GM21723 (cell line): Measurements from ENCODE around the gene ENKD1.
A peak's percentile ranks its signal among the peaks of the same experiment; 100 is the strongest.

Experiments used
- ATAC-seq: cut with Tn5 transposase; IDR thresholded peaks from one replicate; pipeline ENCODE4 v1.9.1; 2021; ENCODE audit warnings: mild to moderate bottlenecking, moderate library complexity; ENCODE audit not compliant: unreplicated experiment

The ENKD1 gene

DNA sequence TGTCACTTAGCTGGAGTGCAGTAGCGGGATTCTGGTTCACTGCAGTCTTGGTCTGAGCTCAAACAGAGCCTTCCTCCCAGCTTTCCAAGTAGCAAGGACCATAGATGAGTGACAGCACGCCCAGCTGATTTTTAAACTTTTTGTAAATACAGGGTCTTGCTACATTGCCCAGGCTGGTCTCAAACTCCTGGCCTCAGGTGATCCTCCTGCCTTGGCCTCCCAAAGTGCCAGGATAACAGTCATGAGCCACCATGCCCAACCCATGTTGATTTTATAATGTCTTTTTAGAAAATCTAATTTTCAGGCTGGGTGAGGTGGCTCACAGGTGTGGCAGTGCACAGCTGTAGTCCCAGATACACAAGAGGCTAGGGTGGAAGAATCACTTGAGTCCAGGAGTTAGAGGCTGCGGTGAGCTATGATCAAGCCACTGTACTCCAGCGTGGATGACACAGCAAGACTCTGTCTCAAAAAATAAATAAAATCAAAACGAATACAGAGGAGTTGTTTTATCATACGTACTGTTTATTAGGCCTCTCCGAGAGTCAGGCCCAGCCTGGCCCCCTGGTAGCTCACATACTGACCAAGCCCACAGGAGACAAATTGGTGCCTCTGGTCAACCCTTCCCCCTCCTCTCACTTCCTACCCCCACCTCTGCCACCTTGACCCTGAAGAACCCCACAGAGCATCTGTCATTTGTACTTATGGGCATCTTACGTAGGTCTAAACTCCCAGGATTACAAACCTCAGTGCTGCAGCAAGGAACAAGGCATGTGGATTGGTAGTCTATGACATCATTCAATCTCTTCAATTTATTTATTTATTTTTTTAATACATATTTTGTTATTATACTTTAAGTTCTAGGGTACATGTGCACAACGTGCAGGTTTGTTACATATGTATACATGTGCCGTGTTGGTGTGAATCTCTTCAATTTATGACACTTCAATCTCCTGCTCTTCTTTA is 13.7 kb upstream of the ENKD1 start:
- no peak for ATAC-seq

DNA sequence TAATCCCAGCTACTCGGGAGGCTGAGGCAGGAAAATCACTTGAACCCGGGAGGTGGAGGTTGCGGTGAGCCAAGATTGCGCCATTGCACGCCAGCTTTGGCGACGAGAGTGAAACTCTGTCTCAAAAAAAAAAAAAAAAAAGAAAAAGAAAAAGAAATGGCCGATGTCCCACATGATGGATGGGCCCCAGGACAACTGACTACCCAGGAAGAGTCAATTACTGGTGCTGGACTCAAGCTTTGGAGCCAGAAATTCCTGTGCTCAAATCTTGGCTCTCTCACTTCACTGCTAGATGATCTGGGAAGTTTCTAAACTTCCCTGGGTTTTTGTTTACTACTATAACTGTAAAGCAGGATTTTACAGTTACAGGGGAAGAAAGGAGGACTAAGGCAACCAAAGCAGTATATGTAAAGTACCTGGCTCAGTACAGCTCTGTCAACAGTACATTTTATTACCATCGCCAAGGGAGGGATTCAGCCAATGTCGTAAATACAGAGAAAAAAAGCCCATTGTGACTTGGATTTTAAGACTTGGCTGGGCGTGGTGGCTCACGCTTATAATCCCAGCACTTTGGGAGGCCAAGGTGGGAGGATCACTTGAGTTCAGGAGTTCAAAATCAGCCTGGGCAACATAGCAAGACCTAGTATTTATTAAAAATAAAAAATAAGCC is 11.9 kb upstream of the ENKD1 start:
- ATAC-seq = no peak

DNA sequence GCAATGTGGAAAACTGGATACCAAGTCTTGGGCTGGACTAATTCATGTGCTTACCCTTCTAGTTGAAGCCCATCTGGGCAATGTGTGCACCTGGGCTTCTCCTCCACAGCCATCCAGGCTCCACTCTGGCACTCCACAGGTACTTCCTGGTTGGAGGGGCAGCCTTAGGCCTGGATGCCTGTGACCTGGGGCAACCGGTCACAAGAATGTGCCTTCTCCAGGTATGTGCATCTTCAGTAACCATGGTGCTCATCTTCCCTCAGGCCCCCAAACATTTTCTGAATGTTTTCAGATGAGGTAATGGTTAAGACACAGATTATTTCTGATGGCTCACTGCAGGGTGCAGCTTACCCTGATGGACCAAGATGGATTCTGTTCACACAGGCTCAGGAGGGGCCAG is 11.2 kb upstream of the ENKD1 start:
- no peak for ATAC-seq

DNA sequence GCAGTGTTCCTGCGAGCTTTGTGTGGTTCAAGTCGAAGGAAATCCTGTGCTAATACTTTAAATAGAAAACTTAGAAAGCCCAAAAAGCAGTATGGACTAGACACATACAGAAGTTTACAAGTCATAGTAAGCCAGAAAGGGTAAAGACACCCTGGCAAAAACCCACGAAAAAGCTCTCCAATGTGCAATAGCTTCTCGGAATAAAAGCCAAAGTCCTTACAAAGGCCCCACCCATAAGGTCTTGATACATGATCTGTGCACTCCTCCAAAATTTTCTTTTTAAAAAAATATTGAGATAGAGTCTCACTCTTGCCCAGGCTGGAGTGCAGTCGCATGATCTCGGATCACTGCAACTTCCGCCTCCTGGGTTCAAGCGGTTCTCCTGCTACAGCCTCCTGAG is 10.4 kb upstream of the ENKD1 start:
- no peak for ATAC-seq

DNA sequence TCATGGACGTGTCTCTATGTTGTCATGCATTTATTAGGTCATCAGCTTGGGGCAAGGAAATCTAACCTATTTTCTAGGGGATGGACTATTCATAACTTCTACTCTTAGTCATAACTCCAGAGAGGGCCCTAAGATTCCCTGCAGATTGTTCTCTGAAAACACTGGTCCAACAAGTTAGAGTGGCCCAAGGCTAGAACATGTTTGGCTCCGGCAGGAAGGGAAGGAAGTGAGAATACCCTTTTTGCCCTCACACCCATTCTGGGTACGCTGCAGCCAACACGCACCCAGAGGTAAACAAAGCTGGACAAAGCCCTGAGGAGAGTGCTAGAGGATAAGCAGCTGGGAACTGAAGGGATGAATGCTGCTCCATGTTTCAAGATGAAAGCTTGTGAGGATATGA is 10.0 kb upstream of the ENKD1 start:
- ATAC-seq = no peak

DNA sequence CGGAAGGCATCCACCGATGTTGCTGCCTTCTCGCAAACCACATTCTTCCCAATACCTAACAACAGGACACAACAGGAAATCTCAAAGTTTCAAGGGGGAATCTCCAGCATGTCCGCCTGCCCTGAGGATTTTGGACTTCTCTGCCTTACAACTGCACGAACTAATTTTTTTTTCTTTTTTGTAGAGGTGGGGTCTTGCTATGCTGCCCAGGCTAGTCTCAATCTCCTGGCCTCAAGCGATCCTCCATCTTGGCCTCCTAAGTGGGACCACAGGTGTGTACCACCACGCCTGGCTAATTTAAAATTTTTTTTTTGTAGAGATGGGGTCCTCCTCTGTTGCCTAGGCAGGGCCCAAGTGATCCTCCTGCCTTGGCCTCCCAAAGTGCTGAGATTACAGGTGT is 9.4 kb upstream of the ENKD1 start:
- no peak for ATAC-seq

DNA sequence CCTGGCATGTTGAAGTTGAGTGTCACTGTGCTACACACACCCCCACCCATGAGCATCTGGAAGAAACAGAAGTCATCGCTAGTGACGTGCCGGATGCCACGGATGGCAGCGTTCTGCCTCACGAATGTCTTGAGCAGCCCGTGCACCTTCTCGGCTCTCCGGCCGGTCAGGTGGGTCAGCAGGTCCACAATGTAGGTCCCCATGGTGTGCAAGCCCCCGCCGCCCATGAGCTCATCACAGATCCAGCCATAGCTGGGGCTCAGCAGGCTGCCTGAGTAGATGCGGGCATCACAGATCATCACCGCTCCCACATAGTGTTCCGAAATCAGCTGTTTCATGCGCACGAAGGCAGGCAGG is 9.0 kb upstream of the ENKD1 start:
- no peak for ATAC-seq

DNA sequence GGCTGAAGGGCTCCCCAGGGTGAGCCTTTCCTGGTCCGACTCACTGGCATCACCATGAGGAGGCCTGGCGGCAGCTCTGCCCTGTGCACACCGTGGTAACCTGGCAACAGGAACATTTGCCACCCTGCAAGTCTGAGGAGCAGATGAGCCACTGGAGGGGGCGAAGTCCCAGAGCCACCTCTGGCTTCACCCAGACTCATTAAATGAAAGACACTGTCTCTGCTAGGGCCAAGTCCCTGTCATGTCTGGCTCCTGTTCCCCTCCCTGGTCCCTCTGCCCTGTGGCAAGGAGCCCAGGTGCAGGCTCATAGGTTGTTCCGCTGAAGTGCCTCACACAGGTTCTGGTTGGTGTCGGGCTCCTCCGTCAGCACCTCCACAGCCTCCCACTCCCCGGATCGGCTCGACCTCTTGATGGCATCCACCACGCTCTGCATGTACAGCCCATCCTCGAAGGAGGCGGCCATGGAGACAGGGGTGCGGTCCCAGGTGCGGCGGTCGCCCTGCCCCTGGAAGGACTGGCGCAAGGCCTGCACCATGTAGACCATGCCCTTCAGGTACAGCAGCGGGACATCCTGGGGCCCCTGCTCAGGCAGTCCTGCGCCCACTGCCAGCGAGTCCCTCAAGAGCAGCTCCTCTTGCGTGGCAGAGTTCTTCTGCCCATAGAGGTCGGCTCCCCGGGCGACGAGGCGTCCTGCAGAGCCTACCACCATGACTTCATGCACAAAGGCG is 8.5 kb upstream of the ENKD1 start:
- ATAC-seq = no peak

DNA sequence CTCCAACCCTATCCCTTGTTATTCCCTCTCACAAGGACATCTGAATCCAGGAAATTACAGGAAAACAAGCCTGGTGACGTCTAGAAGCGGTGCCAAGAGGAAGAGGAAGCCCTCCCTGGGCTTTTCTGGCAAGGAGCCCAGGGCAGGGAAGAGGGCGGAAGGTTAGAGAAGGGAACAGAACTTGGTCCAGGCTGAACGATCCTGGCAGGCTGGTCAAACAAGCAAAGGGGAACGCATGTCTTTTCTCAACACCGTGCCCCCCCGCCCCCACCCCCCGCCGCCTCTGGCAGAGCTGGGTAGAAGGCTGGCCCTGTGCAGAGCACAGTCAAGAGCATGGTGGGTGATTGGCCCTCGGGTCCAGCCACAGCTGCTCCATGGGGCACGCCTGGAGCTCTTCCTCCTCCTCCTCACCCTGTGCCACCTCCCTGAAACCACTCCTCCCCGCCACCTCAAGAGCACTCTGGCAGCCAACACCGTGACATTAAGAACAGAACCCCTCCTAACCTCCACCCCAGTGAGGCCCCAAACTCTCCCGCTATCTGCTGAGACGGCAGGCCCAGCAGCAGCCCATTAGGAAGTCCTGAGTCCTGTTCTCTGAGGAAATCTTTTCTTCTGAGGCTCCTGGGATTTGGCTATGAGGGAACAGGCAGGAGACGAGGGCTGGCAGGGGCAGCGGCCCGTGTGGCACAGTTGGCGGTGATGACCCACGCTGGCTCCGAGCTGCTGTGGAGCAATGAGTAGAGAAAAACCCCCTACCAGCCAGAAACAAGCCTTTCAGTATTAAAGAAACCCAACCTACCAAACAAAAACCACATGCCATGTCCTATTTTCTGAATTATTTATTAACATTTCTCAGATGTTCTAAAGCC is 7.4 kb upstream of the ENKD1 start:
- ATAC-seq = no peak

DNA sequence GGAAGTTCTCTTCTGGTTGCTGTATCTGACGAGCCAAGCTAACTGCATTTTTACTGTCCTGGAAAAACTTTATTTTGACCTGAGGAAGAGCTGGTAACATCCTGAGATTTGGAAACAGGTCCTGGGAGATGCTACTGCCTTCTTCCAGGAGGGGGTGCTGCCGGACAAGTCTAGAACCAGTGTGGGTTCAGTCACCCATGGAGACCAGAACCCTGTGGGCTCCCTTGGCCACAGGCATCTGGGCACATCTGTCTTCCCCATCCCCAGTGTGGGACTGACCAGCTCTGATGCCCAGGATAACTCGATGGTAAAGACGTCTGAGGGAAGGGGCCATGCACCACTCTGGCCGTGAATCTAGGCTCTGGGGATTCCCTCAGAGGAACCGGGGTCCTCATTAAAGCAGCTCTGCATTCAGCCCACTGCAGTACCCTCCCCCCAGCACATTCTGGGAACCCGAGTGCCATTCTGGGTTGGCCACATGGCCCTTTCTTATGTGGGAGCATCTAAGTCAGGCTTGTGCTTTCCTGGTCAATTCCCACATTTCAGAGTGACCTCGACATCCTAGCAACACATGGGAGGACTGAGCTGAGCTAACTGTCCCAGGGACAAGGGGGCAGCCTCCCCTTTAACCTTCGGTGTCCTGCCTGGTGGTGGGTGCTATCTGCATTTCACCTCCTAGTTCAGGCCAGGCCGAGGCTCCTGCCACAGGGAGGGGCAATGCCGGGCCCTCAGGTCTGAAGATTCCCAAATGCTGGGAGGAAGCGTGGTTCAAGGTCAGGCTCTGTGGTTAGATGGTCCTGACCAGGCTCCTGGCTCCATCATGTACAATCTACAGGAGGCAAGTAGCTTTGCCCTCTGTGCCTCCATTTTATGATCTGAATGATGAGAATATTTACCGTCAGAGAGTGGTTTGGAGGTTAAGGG is 6.5 kb upstream of the ENKD1 start:
- ATAC-seq = no peak

DNA sequence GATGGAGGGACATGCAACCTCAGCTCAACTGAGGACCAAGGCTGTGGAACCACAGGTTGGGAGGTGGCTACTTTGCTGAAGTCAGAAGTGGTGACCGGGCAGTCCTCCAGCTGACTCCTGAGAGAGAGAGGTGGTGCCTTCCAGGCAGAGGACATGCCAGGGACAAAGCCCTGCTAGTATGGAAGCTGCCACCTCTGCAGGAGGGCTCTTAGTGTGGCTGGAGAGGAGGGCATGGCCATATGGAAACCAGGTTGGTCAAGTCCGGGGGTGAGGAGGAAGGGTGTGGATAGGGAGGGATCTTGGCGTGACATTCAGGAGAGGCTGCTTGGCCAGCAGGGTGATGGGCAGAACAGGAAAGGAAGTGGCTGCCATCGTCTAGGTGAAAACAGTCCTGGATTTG is 5.8 kb upstream of the ENKD1 start:
- ATAC-seq = no peak

DNA sequence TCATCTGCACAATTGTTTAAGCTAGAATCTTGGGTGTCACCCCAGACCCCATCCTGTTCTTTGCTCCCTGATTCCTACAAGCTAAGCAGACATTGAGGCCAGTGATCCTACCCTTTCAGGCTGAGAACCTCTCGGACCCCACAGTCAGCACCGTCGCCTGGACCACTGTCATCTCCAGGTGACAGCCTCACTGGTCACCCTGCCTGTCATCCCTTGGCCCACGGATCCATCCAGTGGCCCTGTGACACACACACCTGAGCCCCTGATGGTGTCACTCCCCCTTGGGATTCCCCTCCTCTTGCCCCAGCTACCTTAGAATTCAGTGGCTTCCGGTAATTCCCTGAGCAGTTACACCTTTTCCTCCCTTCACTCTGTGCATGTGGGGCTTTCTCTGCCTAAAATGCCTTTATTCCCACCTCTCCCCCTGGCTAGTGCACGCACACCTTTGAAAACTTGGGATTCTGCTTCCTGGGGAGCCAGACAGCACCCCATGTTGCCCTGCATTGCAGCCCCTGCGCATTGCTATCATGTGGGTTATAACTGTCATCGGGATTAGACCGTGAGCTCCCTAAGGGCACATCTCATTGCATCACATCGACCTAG is 3.0 kb upstream of the ENKD1 start:
- ATAC-seq = no peak

DNA sequence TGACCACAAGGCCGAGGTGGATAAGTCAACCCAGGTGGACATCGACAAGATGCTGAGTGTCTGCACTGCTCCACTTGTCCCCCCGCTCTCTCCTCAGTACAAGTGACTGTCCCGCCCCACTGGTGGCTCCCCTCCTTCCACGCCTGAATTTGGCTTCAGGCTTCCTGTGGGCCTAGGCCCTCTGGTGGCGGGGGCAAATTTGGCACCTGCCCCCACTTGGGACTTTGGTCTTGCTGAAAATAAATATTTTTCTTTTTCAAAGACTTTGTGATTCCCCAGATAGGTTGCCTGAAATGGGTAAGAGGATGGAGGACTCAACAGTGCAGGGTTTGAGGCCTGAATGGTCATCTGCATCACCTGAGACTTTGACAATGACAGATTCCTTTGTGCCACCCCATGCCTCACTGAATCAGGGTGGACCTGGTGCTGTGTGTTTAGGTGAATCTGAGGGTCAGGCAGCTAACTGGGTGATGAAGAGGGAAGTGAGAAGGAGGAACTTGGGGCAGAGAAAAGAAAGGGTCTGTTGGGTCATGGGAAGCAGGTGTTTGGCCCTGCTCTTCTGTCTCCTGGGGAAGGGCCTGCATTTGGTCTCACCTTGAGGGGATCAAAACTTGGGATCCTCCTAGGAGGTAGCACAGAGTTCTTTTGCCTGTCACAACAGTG is 2.1 kb upstream of the ENKD1 start:
- no peak for ATAC-seq

DNA sequence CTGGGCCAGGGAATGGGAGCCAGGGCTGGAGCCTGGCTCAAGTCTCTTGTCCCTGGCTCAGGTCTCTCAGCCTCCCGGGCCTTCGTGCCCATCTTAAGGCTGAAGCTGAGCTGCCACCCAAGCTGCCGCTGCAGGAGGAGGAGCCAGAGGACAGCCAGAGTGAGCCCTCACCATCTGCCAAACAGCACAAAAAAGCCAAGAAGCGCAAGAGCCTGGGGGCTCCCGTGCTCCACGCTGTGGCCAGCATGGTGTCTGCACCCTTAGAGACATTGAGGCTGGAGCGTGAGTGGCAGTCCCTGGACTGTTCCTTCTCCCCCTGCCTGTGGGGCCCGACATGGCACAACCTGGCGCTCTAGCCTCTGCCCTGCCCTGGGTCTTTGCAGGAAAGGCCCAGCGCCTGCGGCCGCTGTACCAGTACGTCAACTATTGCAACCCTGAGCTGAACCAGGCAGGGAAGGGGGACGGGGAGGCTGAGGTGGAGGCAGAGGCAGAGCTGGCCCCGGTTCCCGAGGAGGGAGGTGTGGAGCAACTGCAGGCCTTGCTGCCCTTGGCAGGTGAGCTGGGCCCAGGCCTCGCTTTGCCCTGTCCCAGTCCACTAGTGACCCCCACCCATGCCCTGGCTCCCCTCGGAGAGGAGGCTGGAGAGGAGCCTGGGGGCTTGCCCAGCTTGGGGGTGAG is 1.4 kb upstream of the ENKD1 start:
- peak; percentile 72 for ATAC-seq

DNA sequence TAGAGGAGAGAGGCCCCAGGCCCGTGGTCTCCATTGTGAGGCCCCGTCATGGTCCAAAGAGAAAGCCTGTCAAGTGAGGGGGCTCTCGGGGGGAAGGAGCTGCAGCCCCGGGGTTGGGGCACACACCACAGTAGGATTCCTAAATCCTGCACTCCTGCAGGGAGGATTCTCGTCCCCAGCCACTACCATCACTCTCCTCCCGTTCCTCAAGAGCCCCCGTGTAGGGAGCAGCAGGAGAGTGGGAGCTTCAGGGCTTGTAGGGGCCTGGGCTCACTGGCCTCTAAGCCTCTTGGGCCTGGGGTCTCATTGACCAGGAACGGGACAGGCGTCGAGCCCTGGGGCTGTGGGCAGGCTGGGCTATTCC is 885 bp upstream of the ENKD1 start:
- ATAC-seq = no peak

DNA sequence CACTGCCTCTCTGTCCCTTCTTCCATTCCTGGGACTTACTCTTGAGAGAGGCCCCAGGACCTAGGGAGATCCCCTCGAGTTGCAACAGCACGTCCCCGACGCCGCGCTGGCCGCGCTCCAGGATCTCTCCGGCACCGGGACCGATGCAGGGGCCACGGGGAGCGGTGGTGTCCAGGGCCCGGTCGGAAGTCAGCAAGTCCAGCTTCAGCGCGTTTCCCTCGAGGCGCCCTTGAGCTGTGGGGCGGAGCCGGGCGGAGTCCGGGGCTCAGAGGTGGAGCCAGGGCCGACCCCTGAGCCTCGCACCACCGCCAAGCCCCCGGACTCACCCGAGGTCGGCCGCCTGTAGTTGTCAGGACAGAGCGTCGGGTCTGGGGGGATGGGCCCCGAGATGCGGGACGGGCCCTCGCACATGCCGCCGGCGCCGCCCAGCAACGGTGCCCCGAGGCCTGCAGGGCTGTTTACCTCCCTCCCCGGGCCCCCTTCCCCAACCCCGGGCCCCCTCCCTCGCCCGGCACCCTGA is 458 bp downstream of the ENKD1 start:
- no peak for ATAC-seq

DNA sequence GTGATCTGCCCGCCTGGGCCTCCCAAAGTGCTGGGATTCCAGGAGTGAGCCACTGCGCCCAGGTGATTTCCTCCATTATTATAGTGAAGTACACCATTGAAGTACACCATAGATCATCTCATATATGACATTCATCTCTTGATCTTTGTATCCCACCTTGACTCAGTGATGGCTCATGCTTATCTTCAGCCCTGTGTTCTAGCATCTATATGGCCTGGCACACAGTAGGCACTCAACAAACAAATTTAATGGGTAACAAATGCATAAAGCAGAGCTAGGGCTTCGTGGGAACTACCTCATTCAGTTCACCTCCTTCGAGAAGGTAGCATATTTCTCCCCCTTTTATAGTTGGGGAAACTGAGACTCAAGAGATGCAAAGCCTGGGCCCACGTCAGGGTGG is 952 bp downstream of the ENKD1 start:
- no peak for ATAC-seq

DNA sequence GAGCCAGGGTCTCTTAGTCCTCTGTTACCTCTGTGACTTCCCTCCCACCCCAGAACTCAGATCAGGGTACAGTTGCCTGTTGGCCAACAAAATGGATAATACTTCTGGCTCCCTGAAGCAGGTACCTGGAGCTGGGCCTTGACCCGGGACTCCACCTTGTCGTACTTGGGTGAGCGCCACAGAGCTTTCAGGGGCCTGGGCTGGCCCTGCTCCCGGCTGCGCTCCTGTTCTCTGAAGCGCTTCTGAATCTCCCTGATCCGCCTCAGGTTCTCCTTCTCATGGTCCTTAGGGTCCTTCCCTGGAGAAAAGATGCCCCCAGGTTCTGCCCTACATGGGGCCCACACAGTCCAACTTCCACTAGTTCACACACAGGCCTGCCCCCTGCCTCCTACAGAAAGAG is 1.7 kb downstream of the ENKD1 start:
- no peak for ATAC-seq
